HepG2 (cell line): ENCODE measurements around the gene KCNJ13.

Experiments used
- GATA4 ChIP-seq: sonication (generic); IDR thresholded peaks from 2 replicates; pipeline ENCODE4 v1.6.1; 2016; ENCODE audit warnings: antibody characterized with exemption, low read depth, borderline replicate concordance
- IKZF1 ChIP-seq: fragments of 450-650 bp; IDR thresholded peaks from 2 replicates; pipeline ENCODE4 v1.7.1; 2016
- KDM1A ChIP-seq: IDR thresholded peaks from 2 replicates; pipeline ENCODE4 v1.6.1; 2016; ENCODE audit warnings: missing compliant biosample characterization
- SP4 ChIP-seq: sonication (generic); formaldehyde crosslinking; IDR thresholded peaks from 2 replicates; pipeline ENCODE4 v1.8.1; 2023; ENCODE audit warnings: mild to moderate bottlenecking, missing genetic modification reagents
- ZNF138 ChIP-seq: sonication (generic); formaldehyde crosslinking; IDR thresholded peaks from 2 replicates; pipeline ENCODE4 v1.5.0; 2020; ENCODE audit warnings: mild to moderate bottlenecking, low read depth, missing genetic modification reagents
- ZNF143 ChIP-seq: sonication (generic); formaldehyde crosslinking; IDR thresholded peaks from 2 replicates; pipeline ENCODE4 v1.4.0; 2020; ENCODE audit warnings: missing genetic modification reagents
- TF ChIP-seq, protein P1 (sequence below): sonication (generic); formaldehyde crosslinking; IDR thresholded peaks from 2 replicates; pipeline ENCODE4 v1.5.0; 2020; ENCODE audit warnings: mild to moderate bottlenecking, missing genetic modification reagents, moderate library complexity

DNA sequence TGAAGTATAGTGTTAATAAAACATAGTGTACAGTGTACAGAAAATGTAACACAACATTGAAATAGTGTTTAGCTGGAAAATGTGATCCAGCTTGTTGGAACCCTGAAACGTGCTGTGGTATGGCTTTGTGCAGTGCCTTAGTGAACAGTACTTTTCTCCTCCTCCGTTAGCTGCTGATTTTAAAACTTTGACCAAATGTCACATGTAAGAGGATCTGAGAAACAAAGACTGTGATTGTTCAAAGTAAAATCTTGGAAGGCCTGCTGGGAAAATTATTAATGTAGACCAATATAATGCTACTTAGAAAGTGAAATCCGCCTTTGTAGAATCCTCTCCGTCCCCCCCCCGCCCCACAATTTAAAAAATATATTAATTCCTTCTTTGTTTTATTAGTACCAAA, 911 bp upstream of the KCNJ13 start:
- TF ChIP-seq, protein P1, sequence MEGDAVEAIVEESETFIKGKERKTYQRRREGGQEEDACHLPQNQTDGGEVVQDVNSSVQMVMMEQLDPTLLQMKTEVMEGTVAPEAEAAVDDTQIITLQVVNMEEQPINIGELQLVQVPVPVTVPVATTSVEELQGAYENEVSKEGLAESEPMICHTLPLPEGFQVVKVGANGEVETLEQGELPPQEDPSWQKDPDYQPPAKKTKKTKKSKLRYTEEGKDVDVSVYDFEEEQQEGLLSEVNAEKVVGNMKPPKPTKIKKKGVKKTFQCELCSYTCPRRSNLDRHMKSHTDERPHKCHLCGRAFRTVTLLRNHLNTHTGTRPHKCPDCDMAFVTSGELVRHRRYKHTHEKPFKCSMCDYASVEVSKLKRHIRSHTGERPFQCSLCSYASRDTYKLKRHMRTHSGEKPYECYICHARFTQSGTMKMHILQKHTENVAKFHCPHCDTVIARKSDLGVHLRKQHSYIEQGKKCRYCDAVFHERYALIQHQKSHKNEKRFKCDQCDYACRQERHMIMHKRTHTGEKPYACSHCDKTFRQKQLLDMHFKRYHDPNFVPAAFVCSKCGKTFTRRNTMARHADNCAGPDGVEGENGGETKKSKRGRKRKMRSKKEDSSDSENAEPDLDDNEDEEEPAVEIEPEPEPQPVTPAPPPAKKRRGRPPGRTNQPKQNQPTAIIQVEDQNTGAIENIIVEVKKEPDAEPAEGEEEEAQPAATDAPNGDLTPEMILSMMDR (CRISPR knock-in tag): no peak
- TF ChIP-seq ZNF138 (CRISPR knock-in tag) (no peak), GATA4 (no peak), KDM1A (CRISPR knock-in tag) (no peak), SP4 (CRISPR knock-in tag) (no peak), ZNF143 (CRISPR knock-in tag) (no peak), IKZF1 (no peak)
